G401 (cell line): Measurements from ENCODE around the gene FZD10. TPM values are rescaled to one million over a fixed set of nuclear protein-coding genes. Genes with fewer than 3 reads are reported as not detected.
A peak's percentile ranks its signal among the peaks of the same experiment; 100 is the strongest.

ENCODE experiments used
- DNase-seq: peaks from one replicate; pipeline ENCODE4 v3.0.0-alpha.2; 2015; ENCODE audit warnings: low spot score
- in situ Hi-C: cut with HindIII; loops from 2 replicates; pipeline ENCODE4 v1.10.0; 2016; ENCODE audit warnings: low sequenced_read_pairs, mixed read lengths
- total RNA-seq: library from RNA; depleted of rRNA; stranded (reverse); fragments of >200 nt; shearing (Covaris generic); gene quantifications from 2 replicates; pipeline ENCODE4 v1.2.3, GENCODE V29; 2014

The FZD10 gene
- total RNA-seq, 1 experiment from 2014 or later, result not detected

GRCh38 chr12:130167537-130167936 lies 5.3 kb downstream of the FZD10 start:
- in situ Hi-C loops, result no loop called here
- no peak for DNase-seq

- no peak for DNase-seq
- in situ Hi-C loops, result no loop called here
Observed at GRCh38 chr12:130169256-130169655, 7.0 kb downstream of the FZD10 start.

- in situ Hi-C loops, result no loop called here
Observed at GRCh38 chr12:130169924-130170323, 7.7 kb downstream of the FZD10 start.

GRCh38 chr12:130170611-130171010 lies 8.3 kb downstream of the FZD10 start:
- in situ Hi-C loops, result no loop called here
- DNase-seq, result no peak

More at GRCh38 chr12:130169924-130170323, 7.7 kb downstream of the FZD10 start:
- DNase-seq, result no peak

GRCh38 chr12:130177635-130178242 lies 15.5 kb downstream of the FZD10 start:
- DNase-seq, result no peak

GRCh38 chr12:130178282-130178681 lies 16.0 kb downstream of the FZD10 start:
- DNase-seq, result no peak
- in situ Hi-C loops, result no loop called here

More at GRCh38 chr12:130177635-130178242, 15.5 kb downstream of the FZD10 start:
- in situ Hi-C loops, result no loop called here

- in situ Hi-C loops, result no loop called here
- no peak for DNase-seq
Observed at GRCh38 chr12:130179191-130179590, 16.9 kb downstream of the FZD10 start.

- no peak for DNase-seq
- in situ Hi-C loops, result no loop called here
Observed at GRCh38 chr12:130179621-130180020, 17.4 kb downstream of the FZD10 start.

GRCh38 chr12:130181211-130181610 lies 18.9 kb downstream of the FZD10 start:
- DNase-seq, result no peak
- in situ Hi-C loops, result no loop called here

GRCh38 chr12:130183585-130184370 lies 21.5 kb downstream of the FZD10 start:
- no peak for DNase-seq
- in situ Hi-C loops, result no loop called here

- no peak for DNase-seq
- in situ Hi-C loops, result no loop called here
Observed at GRCh38 chr12:130184404-130185090, 22.3 kb downstream of the FZD10 start.

GRCh38 chr12:130185455-130186391 lies 23.5 kb downstream of the FZD10 start:
- in situ Hi-C loops, result no loop called here

GRCh38 chr12:130186651-130187268 lies 24.5 kb downstream of the FZD10 start:
- no peak for DNase-seq
- in situ Hi-C loops, result no loop called here

More at GRCh38 chr12:130185455-130186391, 23.5 kb downstream of the FZD10 start:
- no peak for DNase-seq

- DNase-seq, result no peak
- in situ Hi-C loops, result no loop called here
Observed at GRCh38 chr12:130192642-130193345, 30.5 kb downstream of the FZD10 start.

- peak; percentile 70 for DNase-seq
- in situ Hi-C loops, result no loop called here
Observed at GRCh38 chr12:130194154-130194553, 31.9 kb downstream of the FZD10 start.

- in situ Hi-C loops, result no loop called here
- no peak for DNase-seq
Observed at GRCh38 chr12:130195369-130195768, 33.1 kb downstream of the FZD10 start.

- in situ Hi-C loops, result no loop called here
- no peak for DNase-seq
Observed at GRCh38 chr12:130195776-130196175, 33.5 kb downstream of the FZD10 start.

GRCh38 chr12:130196827-130197226 lies 34.6 kb downstream of the FZD10 start:
- DNase-seq, result no peak
- in situ Hi-C loops, result no loop called here
